Smooth muscle cell (in vitro differentiated cells): ENCODE data around the gene EDEM1. TPM values are rescaled to one million over a fixed set of nuclear protein-coding genes. Genes with fewer than 3 reads are reported as not detected.

ENCODE experiments used
- DNase-seq: peaks from one replicate; lab custom pipeline; 2025; ENCODE audit not compliant: unreplicated experiment; lab: John Stamatoyannopoulos, UW
- H2AFZ ChIP-seq: fragments of 200-600 bp; sonication (generic); 2 replicates; pipeline ENCODE4 v1.6.0; 2016; ENCODE audit warnings: antibody characterized with exemption, low read depth, mild to moderate bottlenecking
- H3F3A ChIP-seq: fragments of 200-600 bp; sonication (generic); 2 replicates; pipeline ENCODE4 v1.6.0; 2017; ENCODE audit warnings: antibody characterized with exemption, low read depth
- H3K27ac ChIP-seq: fragments of 200-600 bp; sonication (generic); 2 replicates; pipeline ENCODE4 v1.5.1; 2016; ENCODE audit warnings: low read depth, mild to moderate bottlenecking
- H3K27me3 ChIP-seq: fragments of 200-600 bp; sonication (generic); 2 replicates; pipeline ENCODE4 v1.6.1; 2016; ENCODE audit warnings: low read depth, mild to moderate bottlenecking
- H3K36me3 ChIP-seq: fragments of 200-600 bp; sonication (generic); 2 replicates; pipeline ENCODE4 v1.5.1; 2016; ENCODE audit warnings: low read depth
- H3K4me1 ChIP-seq: fragments of 200-600 bp; sonication (generic); 2 replicates; pipeline ENCODE4 v1.5.1; 2016; ENCODE audit warnings: low read depth
- H3K4me2 ChIP-seq: fragments of 200-600 bp; sonication (generic); 2 replicates; pipeline ENCODE4 v1.6.0; 2016; ENCODE audit warnings: mild to moderate bottlenecking
- H3K4me3 ChIP-seq: fragments of 200-600 bp; sonication (generic); 2 replicates; pipeline ENCODE4 v1.5.1; 2016; ENCODE audit warnings: mild to moderate bottlenecking
- H3K79me2 ChIP-seq: fragments of 200-600 bp; sonication (generic); 2 replicates; pipeline ENCODE4 v1.6.0; 2016; ENCODE audit warnings: low read depth, mild to moderate bottlenecking
- H3K9ac ChIP-seq: fragments of 200-600 bp; sonication (generic); 2 replicates; pipeline ENCODE4 v1.6.0; 2016; ENCODE audit warnings: low read depth
- H3K9me3 ChIP-seq: fragments of 200-600 bp; sonication (generic); replicated peaks from 2 replicates; pipeline ENCODE4 v1.5.1; 2016; ENCODE audit warnings: low read depth
- H4K20me1 ChIP-seq: fragments of 200-600 bp; sonication (generic); 2 replicates; pipeline ENCODE4 v1.6.0; 2016; ENCODE audit warnings: low read depth
- WGBS: methylation state at CpG from one replicate; pipeline ENCODE4 v1.1.7; 2016; ENCODE audit warnings: low lambda C conversion rate; 5-methylcytosine and 5-hydroxymethylcytosine counted together
- polyA plus RNA-seq: library from polyadenylated mRNA; unstranded; fragments of >200 nt; fragmentation: Nextera tagmentation; extraction: Ambion mirVana; gene quantifications from 2 replicates; pipeline ENCODE4 v1.2.1, GENCODE V29; 2016
- total RNA-seq: library from RNA; depleted of rRNA; stranded (reverse); fragments of >200 nt; gene quantifications from 2 replicates; pipeline ENCODE4 v1.2.3, GENCODE V29; 2014
- TF ChIP-seq, protein P1 (sequence below): fragments of 200-600 bp; sonication (generic); IDR thresholded peaks from 2 replicates; pipeline ENCODE4 v1.5.1; 2017; ENCODE audit warnings: borderline replicate concordance, mild to moderate bottlenecking, antibody characterized with exemption; ENCODE audit not compliant: insufficient read depth, poor library complexity, severe bottlenecking

The EDEM1 gene
- total and polyA plus RNA-seq, 2 experiments from 2014 or later: 29.0 to 43.6 TPM

GRCh38 chr3:5201536-5201935 is 14.0 kb downstream of the EDEM1 start:
- no peak overlapping the region for H3K4me2 ChIP-seq
- peaks cover 3% of the 10 kb centered on the region for H3K4me1 ChIP-seq
- no peak overlapping the region for H2AFZ ChIP-seq
- no peaks in the 10 kb centered on the region for H3K9me3 ChIP-seq
- no peak overlapping the region for H3K4me3 ChIP-seq
- no peak overlapping the region for H3K27ac ChIP-seq
- no peak for DNase-seq
- H3K79me2 ChIP-seq: peaks cover 42% of the 10 kb centered on the region
- no peaks in the 10 kb centered on the region for H4K20me1 ChIP-seq
- WGBS: 93% methylated on average over 6 of the region's 6 CpGs
- H3K9ac ChIP-seq: no peak overlapping the region
- H3K36me3 ChIP-seq: peaks cover 28% of the 10 kb centered on the region
- TF ChIP-seq, protein P1, sequence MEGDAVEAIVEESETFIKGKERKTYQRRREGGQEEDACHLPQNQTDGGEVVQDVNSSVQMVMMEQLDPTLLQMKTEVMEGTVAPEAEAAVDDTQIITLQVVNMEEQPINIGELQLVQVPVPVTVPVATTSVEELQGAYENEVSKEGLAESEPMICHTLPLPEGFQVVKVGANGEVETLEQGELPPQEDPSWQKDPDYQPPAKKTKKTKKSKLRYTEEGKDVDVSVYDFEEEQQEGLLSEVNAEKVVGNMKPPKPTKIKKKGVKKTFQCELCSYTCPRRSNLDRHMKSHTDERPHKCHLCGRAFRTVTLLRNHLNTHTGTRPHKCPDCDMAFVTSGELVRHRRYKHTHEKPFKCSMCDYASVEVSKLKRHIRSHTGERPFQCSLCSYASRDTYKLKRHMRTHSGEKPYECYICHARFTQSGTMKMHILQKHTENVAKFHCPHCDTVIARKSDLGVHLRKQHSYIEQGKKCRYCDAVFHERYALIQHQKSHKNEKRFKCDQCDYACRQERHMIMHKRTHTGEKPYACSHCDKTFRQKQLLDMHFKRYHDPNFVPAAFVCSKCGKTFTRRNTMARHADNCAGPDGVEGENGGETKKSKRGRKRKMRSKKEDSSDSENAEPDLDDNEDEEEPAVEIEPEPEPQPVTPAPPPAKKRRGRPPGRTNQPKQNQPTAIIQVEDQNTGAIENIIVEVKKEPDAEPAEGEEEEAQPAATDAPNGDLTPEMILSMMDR: no peak
- no peaks in the 10 kb centered on the region for H3K27me3 ChIP-seq
- peaks cover 5% of the 10 kb centered on the region for H3F3A ChIP-seq

DNA sequence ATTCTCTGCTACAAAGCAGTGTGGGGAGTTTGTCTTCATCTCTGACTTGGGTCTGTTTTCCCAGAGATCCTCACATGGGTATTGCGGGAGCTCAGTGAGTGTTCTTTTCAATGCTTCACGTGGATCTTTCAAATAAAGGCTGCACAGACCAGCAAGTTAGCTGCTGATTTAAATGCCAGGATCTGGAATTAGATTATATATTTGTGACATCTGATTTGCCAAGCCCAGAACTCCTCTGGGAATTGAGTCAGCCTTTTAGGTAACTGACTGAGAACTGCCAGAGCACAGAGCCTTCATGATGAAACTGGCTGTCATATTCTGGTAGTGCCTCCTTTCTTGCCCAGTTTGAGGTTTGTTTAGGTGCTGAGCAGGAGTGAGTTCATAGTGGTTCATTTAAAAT is 14.7 kb downstream of the EDEM1 start:
- TF ChIP-seq, protein P1: no peak
- Histone ChIP-seq H3K4me3 (no peak overlapping the region), H3K27ac (no peak overlapping the region), H3K4me1 (no peaks in the 10 kb centered on the region), H3K27me3 (no peaks in the 10 kb centered on the region), H3K9me3 (no peaks in the 10 kb centered on the region), H2AFZ (no peak overlapping the region), H3F3A (peaks cover 3% of the 10 kb centered on the region), H3K4me2 (no peak overlapping the region), H3K36me3 (peaks cover 28% of the 10 kb centered on the region), H4K20me1 (no peaks in the 10 kb centered on the region), H3K9ac (no peak overlapping the region), H3K79me2 (peaks cover 42% of the 10 kb centered on the region)
- 95% methylated on average over 2 of the region's 2 CpGs for WGBS
- no peak for DNase-seq

DNA sequence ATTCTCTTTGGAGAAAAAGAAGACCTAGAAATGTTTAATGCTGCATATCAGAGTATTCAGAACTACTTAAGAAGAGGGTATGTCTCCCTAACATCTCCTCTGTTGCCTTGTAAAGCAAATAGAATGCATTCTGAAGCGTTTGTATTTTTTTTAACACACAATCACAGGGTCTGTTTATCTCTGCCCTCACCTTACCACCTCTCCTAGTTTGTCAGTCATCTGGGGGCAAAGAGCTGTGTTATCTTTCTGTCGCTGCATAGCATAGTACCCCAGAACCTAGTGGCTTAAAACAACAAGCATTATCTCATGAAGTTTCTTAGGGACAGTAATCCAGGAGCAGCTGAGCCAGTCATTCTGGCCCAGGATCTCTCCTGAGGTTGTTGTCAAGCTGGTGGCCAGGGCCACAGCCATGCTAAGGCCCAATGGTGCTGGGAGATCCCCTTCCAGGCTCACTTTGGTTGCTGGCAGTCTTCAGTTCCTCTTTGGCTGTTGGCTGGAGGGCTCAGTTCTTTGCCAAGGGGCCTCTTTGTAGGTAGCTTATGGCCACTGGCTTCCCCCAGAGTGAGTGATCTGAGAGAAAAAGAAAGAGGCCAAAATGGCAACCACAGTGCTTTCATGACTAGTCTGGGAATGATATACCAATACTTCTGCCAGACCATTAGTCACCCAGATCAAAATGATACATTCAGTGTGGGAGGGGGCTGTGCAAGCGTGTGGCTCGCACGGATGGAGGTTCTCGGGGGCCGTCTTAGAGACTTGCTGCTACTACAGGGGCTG is 17.8 kb downstream of the EDEM1 start:
- peak overlapping the region; percentile 72 for H3K27ac ChIP-seq
- peaks cover 4% of the 10 kb centered on the region for H4K20me1 ChIP-seq
- TF ChIP-seq, protein P1: no peak
- no peak overlapping the region for H3K4me2 ChIP-seq
- H3K36me3 ChIP-seq: peaks cover 41% of the 10 kb centered on the region
- no peaks in the 10 kb centered on the region for H3K9me3 ChIP-seq
- WGBS: 81% methylated on average over 7 of the region's 7 CpGs
- no peak overlapping the region for H3K4me3 ChIP-seq
- H3K9ac ChIP-seq: no peak overlapping the region
- H3K4me1 ChIP-seq: no peaks in the 10 kb centered on the region
- no peak for DNase-seq
- peaks cover 22% of the 10 kb centered on the region for H3K79me2 ChIP-seq
- no peaks in the 10 kb centered on the region for H3F3A ChIP-seq
- no peaks in the 10 kb centered on the region for H3K27me3 ChIP-seq
- no peak overlapping the region for H2AFZ ChIP-seq

- Histone ChIP-seq H3K4me2 (no peak overlapping the region), H3F3A (no peaks in the 10 kb centered on the region), H3K9me3 (no peaks in the 10 kb centered on the region), H4K20me1 (peaks cover 16% of the 10 kb centered on the region), H3K9ac (no peak overlapping the region), H3K27ac (no peak overlapping the region), H3K4me1 (no peaks in the 10 kb centered on the region), H3K36me3 (peaks cover 38% of the 10 kb centered on the region), H3K27me3 (no peaks in the 10 kb centered on the region), H3K79me2 (no peaks in the 10 kb centered on the region), H2AFZ (no peak overlapping the region), H3K4me3 (no peak overlapping the region)
- TF ChIP-seq, protein P1: no peak
- no peak for DNase-seq
- WGBS: 99% methylated on average over 5 of the region's 5 CpGs
Measured at GRCh38 chr3:5210926-5211325, 23.4 kb downstream of the EDEM1 start.
